Neural cell (in vitro differentiated cells): Measurements from ENCODE around the gene PTPRN2.

Experiments used
- EP300 ChIP-seq: fragments of 450-650 bp; conservative IDR thresholded peaks from 2 replicates; pipeline ENCODE4 v1.6.1; 2014; ENCODE audit warnings: antibody characterized with exemption, mild to moderate bottlenecking, moderate library complexity; ENCODE audit not compliant: poor library complexity, severe bottlenecking
- EZH2 ChIP-seq: fragments of 200-600, 300-800 bp; shearing (Covaris generic), sonication (generic); IDR thresholded peaks from 2 replicates; pipeline ENCODE4 v1.6.1; 2014; ENCODE audit warnings: antibody characterized with exemption, low read length, borderline replicate concordance, mild to moderate bottlenecking; ENCODE audit not compliant: insufficient read depth, poor library complexity, severe bottlenecking
- MXI1 ChIP-seq: fragments of 450-650 bp; conservative IDR thresholded peaks from 2 replicates; pipeline ENCODE4 v1.6.1; 2014; ENCODE audit warnings: antibody characterized with exemption, mild to moderate bottlenecking; ENCODE audit not compliant: poor library complexity, severe bottlenecking
- POLR2AphosphoS5 ChIP-seq: IDR thresholded peaks from 2 replicates; pipeline ENCODE4 v1.6.1; 2012
- RAD21 ChIP-seq: fragments of 450-650 bp; conservative IDR thresholded peaks from 2 replicates; pipeline ENCODE4 v1.6.1; 2014; ENCODE audit warnings: antibody characterized with exemption, mild to moderate bottlenecking, moderate library complexity
- REST ChIP-seq: IDR thresholded peaks from 2 replicates; pipeline ENCODE4 v1.6.1; 2012; ENCODE audit warnings: borderline replicate concordance
- TAF1 ChIP-seq: IDR thresholded peaks from 2 replicates; pipeline ENCODE4 v1.6.1; 2012; ENCODE audit warnings: low read depth
- TF ChIP-seq, protein P1 (sequence below): fragments of 450-650 bp; IDR thresholded peaks from 2 replicates; pipeline ENCODE4 v1.5.1; 2014; ENCODE audit warnings: antibody characterized with exemption, mild to moderate bottlenecking, moderate library complexity; ENCODE audit not compliant: poor library complexity, severe bottlenecking

GRCh38 chr7:157556642-157556944 is 1031.0 kb downstream of the PTPRN2 start:
- TF ChIP-seq EZH2 (no peak), MXI1 (no peak), POLR2AphosphoS5 (no peak), RAD21 (no peak), TAF1 (no peak), REST (no peak), EP300 (no peak)
- TF ChIP-seq, protein P1, sequence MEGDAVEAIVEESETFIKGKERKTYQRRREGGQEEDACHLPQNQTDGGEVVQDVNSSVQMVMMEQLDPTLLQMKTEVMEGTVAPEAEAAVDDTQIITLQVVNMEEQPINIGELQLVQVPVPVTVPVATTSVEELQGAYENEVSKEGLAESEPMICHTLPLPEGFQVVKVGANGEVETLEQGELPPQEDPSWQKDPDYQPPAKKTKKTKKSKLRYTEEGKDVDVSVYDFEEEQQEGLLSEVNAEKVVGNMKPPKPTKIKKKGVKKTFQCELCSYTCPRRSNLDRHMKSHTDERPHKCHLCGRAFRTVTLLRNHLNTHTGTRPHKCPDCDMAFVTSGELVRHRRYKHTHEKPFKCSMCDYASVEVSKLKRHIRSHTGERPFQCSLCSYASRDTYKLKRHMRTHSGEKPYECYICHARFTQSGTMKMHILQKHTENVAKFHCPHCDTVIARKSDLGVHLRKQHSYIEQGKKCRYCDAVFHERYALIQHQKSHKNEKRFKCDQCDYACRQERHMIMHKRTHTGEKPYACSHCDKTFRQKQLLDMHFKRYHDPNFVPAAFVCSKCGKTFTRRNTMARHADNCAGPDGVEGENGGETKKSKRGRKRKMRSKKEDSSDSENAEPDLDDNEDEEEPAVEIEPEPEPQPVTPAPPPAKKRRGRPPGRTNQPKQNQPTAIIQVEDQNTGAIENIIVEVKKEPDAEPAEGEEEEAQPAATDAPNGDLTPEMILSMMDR: no peak
